Activated naive CD4-positive, alpha-beta T cell treated with anti-CD3 and anti-CD28 coated beads, Interleukin-2, amount 50 U/mL, for 24 hours (primary cell): ENCODE measurements around the gene METTL27.
A peak's percentile ranks its signal among the peaks of the same experiment; 100 is the strongest.

ENCODE experiments used
- H3K27ac Mint-ChIP-seq: one replicate; pipeline ENCODE4 v1.8.0; 2021; ENCODE audit warnings: mild to moderate bottlenecking, mixed read lengths
- H3K27me3 Mint-ChIP-seq: one replicate; pipeline ENCODE4 v1.8.0; 2021; ENCODE audit warnings: mixed read lengths
- H3K36me3 Mint-ChIP-seq: one replicate; pipeline ENCODE4 v1.8.0; 2021; ENCODE audit warnings: mixed read lengths
- H3K4me1 Mint-ChIP-seq: one replicate; pipeline ENCODE4 v1.8.0; 2021; ENCODE audit warnings: mixed read lengths
- H3K4me3 Mint-ChIP-seq: one replicate; pipeline ENCODE4 v1.8.0; 2021; ENCODE audit warnings: mild to moderate bottlenecking, mixed read lengths
- H3K9me3 Mint-ChIP-seq: one replicate; pipeline ENCODE4 v1.8.0; 2021; ENCODE audit warnings: mixed read lengths

METTL27 gene

GRCh38 chr7:73833251-73833919, 8.9 kb downstream of the METTL27 start:
- Mint-ChIP-seq H3K27me3 (no peaks in the 10 kb centered on the region), H3K4me1 (peaks cover 7% of the 10 kb centered on the region), H3K4me3 (no peak overlapping the region), H3K9me3 (no peaks in the 10 kb centered on the region), H3K36me3 (no peaks in the 10 kb centered on the region), H3K27ac (no peak overlapping the region)

GRCh38 chr7:73832806-73833205, 9.5 kb downstream of the METTL27 start:
- H3K27ac Mint-ChIP-seq = no peak overlapping the region
- H3K4me1 Mint-ChIP-seq = peaks cover 13% of the 10 kb centered on the region
- H3K9me3 Mint-ChIP-seq = no peaks in the 10 kb centered on the region
- H3K4me3 Mint-ChIP-seq = no peak overlapping the region
- H3K36me3 Mint-ChIP-seq = no peaks in the 10 kb centered on the region
- H3K27me3 Mint-ChIP-seq = no peaks in the 10 kb centered on the region

- Mint-ChIP-seq H3K9me3 (no peaks in the 10 kb centered on the region), H3K4me3 (no peak overlapping the region), H3K4me1 (peaks cover 21% of the 10 kb centered on the region), H3K36me3 (no peaks in the 10 kb centered on the region), H3K27me3 (no peaks in the 10 kb centered on the region), H3K27ac (no peak overlapping the region)
Observed at GRCh38 chr7:73831834-73832651, 10.3 kb downstream of the METTL27 start.

GRCh38 chr7:73831584-73831833, 10.8 kb downstream of the METTL27 start:
- Mint-ChIP-seq H3K27ac (no peak overlapping the region), H3K4me3 (no peak overlapping the region), H3K4me1 (peaks cover 26% of the 10 kb centered on the region), H3K27me3 (peaks cover 2% of the 10 kb centered on the region), H3K9me3 (no peaks in the 10 kb centered on the region), H3K36me3 (no peaks in the 10 kb centered on the region)

GRCh38 chr7:73830681-73831583, 11.4 kb downstream of the METTL27 start, which contains the start of gene CLDN4:
Gene CLDN4, plus strand, starts transcription at chr7:73830996. Its CDS starts 206 bp downstream, at chr7:73831202.
- Mint-ChIP-seq H3K36me3 (no peaks in the 10 kb centered on the region), H3K4me3 (no peak within 1 kb of the TSS), H3K4me1 (peaks cover 26% of the 10 kb centered on the region), H3K27ac (no peak within 1 kb of the TSS), H3K9me3 (no peaks in the 10 kb centered on the region), H3K27me3 (peaks cover 2% of the 10 kb centered on the region)

GRCh38 chr7:73829921-73830680, 12.2 kb downstream of the METTL27 start:
- no peak overlapping the region for H3K27ac Mint-ChIP-seq
- peaks cover 26% of the 10 kb centered on the region for H3K4me1 Mint-ChIP-seq
- H3K27me3 Mint-ChIP-seq = peaks cover 2% of the 10 kb centered on the region
- H3K9me3 Mint-ChIP-seq = no peaks in the 10 kb centered on the region
- no peak overlapping the region for H3K4me3 Mint-ChIP-seq
- no peaks in the 10 kb centered on the region for H3K36me3 Mint-ChIP-seq

- Mint-ChIP-seq H3K4me3 (no peak overlapping the region), H3K4me1 (peaks cover 26% of the 10 kb centered on the region), H3K27ac (no peak overlapping the region), H3K36me3 (no peaks in the 10 kb centered on the region), H3K27me3 (peaks cover 2% of the 10 kb centered on the region), H3K9me3 (no peaks in the 10 kb centered on the region)
Observed at GRCh38 chr7:73829505-73829904, 12.8 kb downstream of the METTL27 start.

GRCh38 chr7:73828972-73829371, 13.3 kb downstream of the METTL27 start:
- H3K27ac Mint-ChIP-seq = no peak overlapping the region
- H3K4me1 Mint-ChIP-seq = peaks cover 26% of the 10 kb centered on the region
- H3K4me3 Mint-ChIP-seq = no peak overlapping the region
- H3K27me3 Mint-ChIP-seq = peaks cover 2% of the 10 kb centered on the region
- no peaks in the 10 kb centered on the region for H3K9me3 Mint-ChIP-seq
- no peaks in the 10 kb centered on the region for H3K36me3 Mint-ChIP-seq

GRCh38 chr7:73828107-73828803, 14.1 kb downstream of the METTL27 start:
- Mint-ChIP-seq H3K9me3 (no peaks in the 10 kb centered on the region), H3K27ac (no peak overlapping the region), H3K27me3 (peaks cover 2% of the 10 kb centered on the region), H3K4me3 (no peak overlapping the region), H3K36me3 (no peaks in the 10 kb centered on the region), H3K4me1 (peaks cover 26% of the 10 kb centered on the region)

GRCh38 chr7:73827567-73828106, 14.7 kb downstream of the METTL27 start:
- H3K27ac Mint-ChIP-seq = no peak overlapping the region
- peaks cover 26% of the 10 kb centered on the region for H3K4me1 Mint-ChIP-seq
- peaks cover 2% of the 10 kb centered on the region for H3K27me3 Mint-ChIP-seq
- no peaks in the 10 kb centered on the region for H3K9me3 Mint-ChIP-seq
- H3K36me3 Mint-ChIP-seq = no peaks in the 10 kb centered on the region
- peak overlapping the region; percentile 27 for H3K4me3 Mint-ChIP-seq

GRCh38 chr7:73824986-73825385, 17.3 kb downstream of the METTL27 start:
- Mint-ChIP-seq H3K9me3 (no peaks in the 10 kb centered on the region), H3K4me1 (peaks cover 26% of the 10 kb centered on the region), H3K4me3 (no peak overlapping the region), H3K36me3 (no peaks in the 10 kb centered on the region), H3K27ac (no peak overlapping the region), H3K27me3 (peaks cover 2% of the 10 kb centered on the region)

GRCh38 chr7:73823873-73824592, 18.3 kb downstream of the METTL27 start:
- no peak overlapping the region for H3K27ac Mint-ChIP-seq
- H3K4me3 Mint-ChIP-seq = no peak overlapping the region

GRCh38 chr7:73823257-73823656, 19.1 kb downstream of the METTL27 start:
- Mint-ChIP-seq H3K36me3 (no peaks in the 10 kb centered on the region), H3K27me3 (peaks cover 2% of the 10 kb centered on the region), H3K4me1 (peaks cover 18% of the 10 kb centered on the region), H3K4me3 (no peak overlapping the region), H3K9me3 (no peaks in the 10 kb centered on the region), H3K27ac (no peak overlapping the region)

More at GRCh38 chr7:73823873-73824592, 18.3 kb downstream of the METTL27 start:
- Mint-ChIP-seq H3K27me3 (peaks cover 2% of the 10 kb centered on the region), H3K9me3 (no peaks in the 10 kb centered on the region), H3K36me3 (no peaks in the 10 kb centered on the region), H3K4me1 (peaks cover 26% of the 10 kb centered on the region)
